GM23248 (cell line): ENCODE results near the gene MPP3.

Experiments
- EZH2 ChIP-seq: fragments of 200-600 bp; sonication (generic); IDR thresholded peaks from 2 replicates; pipeline ENCODE4 v1.6.1; 2018; ENCODE audit warnings: antibody characterized with exemption, mild to moderate bottlenecking; ENCODE audit not compliant: insufficient read depth, poor library complexity, severe bottlenecking
- EZH2phosphoT487 ChIP-seq: fragments of 200-600 bp; sonication (generic); IDR thresholded peaks from 2 replicates; pipeline ENCODE4 v1.6.1; 2018; ENCODE audit warnings: antibody characterized with exemption, moderate library complexity, mild to moderate bottlenecking, low read depth; ENCODE audit not compliant: insufficient read depth

DNA sequence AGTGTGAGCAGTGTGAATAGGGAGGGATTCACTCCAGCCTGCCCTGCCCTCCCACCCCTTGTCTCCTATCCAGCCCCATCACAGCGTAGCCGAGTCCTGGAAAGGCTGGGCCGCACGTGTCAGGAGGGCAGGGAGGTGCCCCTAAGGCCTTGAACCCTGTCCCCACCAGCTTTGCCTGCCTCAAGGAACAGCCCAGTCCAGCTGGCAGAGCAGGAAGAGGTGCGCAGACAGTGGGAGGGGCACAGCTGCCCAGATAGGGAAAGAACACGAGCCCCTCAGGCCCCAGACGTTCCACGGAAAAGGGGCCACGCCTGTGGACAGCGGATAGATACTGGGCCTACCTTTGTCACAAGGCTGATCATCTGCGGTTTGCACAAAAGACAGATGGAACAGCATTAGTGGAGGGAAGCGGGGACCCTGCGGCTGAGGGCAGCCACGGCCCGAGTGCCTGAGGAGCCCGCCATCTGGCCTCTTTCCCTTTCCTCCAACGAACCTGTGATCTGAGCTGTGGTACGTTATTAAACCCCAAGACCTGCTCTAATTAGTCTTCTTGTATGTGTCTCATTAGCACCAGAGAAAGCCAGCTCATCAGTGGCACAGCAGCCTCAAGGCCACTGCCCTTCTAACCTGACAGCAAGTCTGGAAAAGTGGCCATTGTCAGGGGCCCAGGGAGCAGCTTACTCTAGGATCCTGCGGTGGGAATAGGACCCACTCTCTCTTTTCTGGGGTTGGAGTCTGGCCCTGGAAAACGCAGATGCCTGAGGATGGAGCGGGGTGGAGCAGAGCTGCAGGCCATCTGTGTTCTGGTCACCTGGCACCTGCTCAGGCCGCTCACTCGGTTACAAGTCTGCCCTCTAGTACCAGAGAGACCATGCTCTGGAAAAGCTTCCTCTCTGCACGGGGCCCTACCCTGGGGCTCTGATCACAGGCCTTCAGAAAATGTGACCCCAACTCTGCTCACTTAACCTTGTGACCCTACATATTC, 16.3 kb downstream of the MPP3 start:
- no peak for TF ChIP-seq EZH2phosphoT487
- TF ChIP-seq EZH2: no peak
